OCI-LY1 (cell line): Measurements from ENCODE around the gene TDRD12.
"Not testable (repeated sequence)": the region's sequence is repeated elsewhere in the genome, so short reads cannot be mapped to it uniquely, and the experiment has no call there.

Experiments used
- H2AFZ ChIP-seq: fragments of 200-600 bp; sonication (generic), shearing (Covaris generic); 2 replicates; pipeline ENCODE4 v1.6.0; 2014; ENCODE audit warnings: antibody characterized with exemption, mild to moderate bottlenecking, low read length
- H3F3A ChIP-seq: fragments of 200-600 bp; sonication (generic), shearing (Covaris generic); 2 replicates; pipeline ENCODE4 v1.6.0; 2014; ENCODE audit warnings: mild to moderate bottlenecking, antibody characterized with exemption, low read length, moderate library complexity; ENCODE audit not compliant: insufficient read depth
- H3K27ac ChIP-seq: fragments of 200-600 bp; sonication (generic); 2 replicates; pipeline ENCODE4 v1.5.1; 2014; ENCODE audit warnings: low read length, mixed run types, mild to moderate bottlenecking, low read depth; ENCODE audit not compliant: poor library complexity, severe bottlenecking
- H3K27me3 ChIP-seq: fragments of 200-600 bp; sonication (generic); 2 replicates; pipeline ENCODE4 v1.6.0; 2014; ENCODE audit warnings: antibody characterized with exemption, mild to moderate bottlenecking, low read length, moderate library complexity; ENCODE audit not compliant: insufficient read depth
- H3K36me3 ChIP-seq: fragments of 200-600 bp; sonication (generic); 2 replicates; pipeline ENCODE4 v1.6.1; 2014; ENCODE audit warnings: mild to moderate bottlenecking, antibody characterized with exemption, low read length, moderate library complexity, mixed read lengths; ENCODE audit not compliant: insufficient read depth
- H3K4me1 ChIP-seq: fragments of 200-600 bp; sonication (generic); 2 replicates; pipeline ENCODE4 v1.5.1; 2014; ENCODE audit warnings: mild to moderate bottlenecking, low read length, moderate library complexity; ENCODE audit not compliant: insufficient read depth, severe bottlenecking
- H3K4me2 ChIP-seq: fragments of 200-600 bp; sonication (generic), shearing (Covaris generic); 2 replicates; pipeline ENCODE4 v1.6.1; 2014; ENCODE audit warnings: low read length
- H3K4me3 ChIP-seq: fragments of 200-600 bp; sonication (generic); 2 replicates; pipeline ENCODE4 v1.5.1; 2014; ENCODE audit warnings: low read length, low read depth, mild to moderate bottlenecking, mixed read lengths; ENCODE audit not compliant: poor library complexity, severe bottlenecking
- H3K79me2 ChIP-seq: fragments of 200-600 bp; shearing (Covaris generic); 2 replicates; pipeline ENCODE4 v1.6.1; 2016; ENCODE audit warnings: mixed run types, low read length, mixed read lengths; ENCODE audit not compliant: insufficient read depth
- H3K9ac ChIP-seq: fragments of 200-600 bp; sonication (generic), shearing (Covaris generic); 2 replicates; pipeline ENCODE4 v1.6.1; 2014; ENCODE audit warnings: mild to moderate bottlenecking, low read length, mixed read lengths
- H3K9me2 ChIP-seq: fragments of 200-600 bp; sonication (generic), shearing (Covaris generic); 2 replicates; pipeline ENCODE4 v1.6.1; 2014; ENCODE audit warnings: low read depth, mild to moderate bottlenecking, low read length, mixed read lengths
- H3K9me3 ChIP-seq: fragments of 200-600 bp; shearing (Covaris generic); 2 replicates; pipeline ENCODE4 v1.6.1; 2014; ENCODE audit warnings: low read length, mixed read lengths
- H4K20me1 ChIP-seq: fragments of 200-600 bp; sonication (generic), shearing (Covaris generic); 2 replicates; pipeline ENCODE4 v1.6.0; 2016; ENCODE audit warnings: mild to moderate bottlenecking, low read length; ENCODE audit not compliant: insufficient read depth
- CTCF ChIP-seq: fragments of 200-600 bp; sonication (generic), shearing (Covaris generic); IDR thresholded peaks from 2 replicates; pipeline ENCODE4 v1.5.1; 2017; ENCODE audit warnings: mild to moderate bottlenecking, antibody characterized with exemption, low read length, moderate library complexity, mixed read lengths
- EZH2 ChIP-seq: fragments of 200-600 bp; sonication (generic), shearing (Covaris generic); IDR thresholded peaks from 2 replicates; pipeline ENCODE4 v1.8.0; 2017; ENCODE audit warnings: borderline replicate concordance, mixed run types, mild to moderate bottlenecking, antibody characterized with exemption, low read length, moderate library complexity, mixed read lengths

Gene TDRD12

GRCh38 chr19:32779082-32779481 lies 59.5 kb downstream of the TDRD12 start:
- Histone ChIP-seq H3K36me3 (no peaks in the 10 kb centered on the region), H3K4me3 (no peak overlapping the region), H3K27ac (no peak overlapping the region), H3F3A (no peaks in the 10 kb centered on the region), H3K9me3 (no peaks in the 10 kb centered on the region), H2AFZ (no peak overlapping the region), H4K20me1 (no peaks in the 10 kb centered on the region), H3K79me2 (no peaks in the 10 kb centered on the region), H3K27me3 (no peaks in the 10 kb centered on the region), H3K4me2 (no peak overlapping the region), H3K9me2 (no peaks in the 10 kb centered on the region), H3K9ac (no peak overlapping the region), H3K4me1 (peaks cover 3% of the 10 kb centered on the region)
- TF ChIP-seq CTCF, result no peak
- no peak for TF ChIP-seq EZH2

- Histone ChIP-seq H3K9me3 (no peaks in the 10 kb centered on the region), H3F3A (no peaks in the 10 kb centered on the region), H3K27ac (no peak overlapping the region), H3K9me2 (no peaks in the 10 kb centered on the region), H3K36me3 (no peaks in the 10 kb centered on the region), H3K9ac (no peak overlapping the region), H3K4me1 (peaks cover 3% of the 10 kb centered on the region), H3K4me3 (no peak overlapping the region), H3K4me2 (no peak overlapping the region), H4K20me1 (no peaks in the 10 kb centered on the region), H2AFZ (no peak overlapping the region), H3K27me3 (no peaks in the 10 kb centered on the region), H3K79me2 (no peaks in the 10 kb centered on the region)
- no peak for TF ChIP-seq CTCF
- no peak for TF ChIP-seq EZH2
These were observed 61.7 kb downstream of the TDRD12 start for GRCh38 chr19:32781280-32781679.

GRCh38 chr19:32782089-32782488 lies 62.5 kb downstream of the TDRD12 start:
- H3F3A ChIP-seq, H3K4me2 ChIP-seq, H2AFZ ChIP-seq, H3K4me1 ChIP-seq, H3K9me2 ChIP-seq, H3K36me3 ChIP-seq, H3K9me3 ChIP-seq, H3K79me2 ChIP-seq, H3K4me3 ChIP-seq, H3K9ac ChIP-seq, H3K27me3 ChIP-seq, H3K27ac ChIP-seq, H4K20me1 ChIP-seq: not testable (repeated sequence)

GRCh38 chr19:32787161-32787813 lies 67.7 kb downstream of the TDRD12 start:
- H3K79me2 ChIP-seq, result not testable (repeated sequence)

GRCh38 chr19:32787895-32788294 lies 68.3 kb downstream of the TDRD12 start:
- not testable (repeated sequence) for H3K4me2 ChIP-seq, H4K20me1 ChIP-seq

More at GRCh38 chr19:32787161-32787813, 67.7 kb downstream of the TDRD12 start:
- not testable (repeated sequence) for H3K9me2 ChIP-seq, H3K4me1 ChIP-seq, H3K4me3 ChIP-seq, H3K27ac ChIP-seq, H3K4me2 ChIP-seq, H2AFZ ChIP-seq, H3K9me3 ChIP-seq, H3K36me3 ChIP-seq, H3F3A ChIP-seq, H3K9ac ChIP-seq, H3K27me3 ChIP-seq, H4K20me1 ChIP-seq

More at GRCh38 chr19:32787895-32788294, 68.3 kb downstream of the TDRD12 start:
- not testable (repeated sequence) for H3K27ac ChIP-seq, H2AFZ ChIP-seq, H3K79me2 ChIP-seq, H3K9me2 ChIP-seq, H3K4me1 ChIP-seq, H3K9me3 ChIP-seq, H3K4me3 ChIP-seq, H3K27me3 ChIP-seq, H3K9ac ChIP-seq, H3K36me3 ChIP-seq, H3F3A ChIP-seq
